IMR-90 (cell line): ENCODE results near the gene KCNMA1. TPM values are rescaled to one million over a fixed set of nuclear protein-coding genes. Genes with fewer than 3 reads are reported as not detected.

Source experiments
- ATAC-seq: fragments of 200-7000 bp; cut with Tn5 transposase; 2 replicates; pipeline ENCODE4 v1.9.1; 2020; ENCODE audit warnings: low read depth, mild to moderate bottlenecking, moderate library complexity
- BruUV-seq: library from RNA; stranded (reverse); fragments of 400-500 nt; replicated peaks from 2 replicates; lab custom pipeline; 2021; lab: Mats Ljungman, UMichigan
- CTCF ChIA-PET: fragments of 300-600 bp; formaldehyde crosslinking; extraction: SDS; loops from one replicate; lab custom pipeline; 2021; ENCODE audit warnings: antibody characterized with exemption; lab: Yijun Ruan, JAX
- POLR2A ChIA-PET: fragments of 300-600 bp; sonication (Branson Sonifier 250); formaldehyde crosslinking; loops from one replicate; lab custom pipeline; 2022; ENCODE audit warnings: antibody characterized with exemption; ENCODE audit not compliant: unreplicated experiment; lab: Charles Lee
- DNase-seq: peaks from one replicate; pipeline ENCODE4 v3.0.0; 2013
- H2AFZ ChIP-seq: replicated peaks from 2 replicates; pipeline ENCODE3; 2013; ENCODE audit warnings: low read length, mild to moderate bottlenecking; ENCODE audit not compliant: poor library complexity
- H2AK5ac ChIP-seq: 2 replicates; pipeline ENCODE4 v1.6.1; 2013; ENCODE audit warnings: low read depth, low read length, inconsistent platforms
- H2AK9ac ChIP-seq: replicated peaks from 2 replicates; pipeline ENCODE3; 2013; ENCODE audit warnings: mild to moderate bottlenecking, low read depth, low read length, moderate library complexity; ENCODE audit not compliant: poor library complexity
- H2BK120ac ChIP-seq: 2 replicates; pipeline ENCODE4 v1.6.1; 2013; ENCODE audit warnings: low read depth, low read length, inconsistent platforms
- H2BK15ac ChIP-seq: 3 replicates; pipeline ENCODE4 v1.6.1; 2013; ENCODE audit warnings: low read depth, low read length, inconsistent platforms
- H2BK20ac ChIP-seq: 2 replicates; pipeline ENCODE4 v1.6.1; 2013; ENCODE audit warnings: low read depth, mild to moderate bottlenecking, inconsistent platforms, low read length, moderate library complexity
- H2BK5ac ChIP-seq: 2 replicates; pipeline ENCODE4 v1.6.1; 2013; ENCODE audit warnings: mild to moderate bottlenecking, low read depth, low read length, inconsistent platforms; ENCODE audit not compliant: poor library complexity, severe bottlenecking
- H3K14ac ChIP-seq: replicated peaks from 2 replicates; pipeline ENCODE4 v1.6.1; 2013; ENCODE audit warnings: low read depth, low read length, inconsistent platforms
- H3K18ac ChIP-seq: 2 replicates; pipeline ENCODE4 v1.6.1; 2013; ENCODE audit warnings: low read depth, low read length, control low read depth
- H3K23ac ChIP-seq: 2 replicates; pipeline ENCODE4 v1.6.1; 2013; ENCODE audit warnings: low read depth, low read length, inconsistent platforms
- H3K27ac ChIP-seq: 2 replicates; pipeline ENCODE4 v1.5.1; 2013; ENCODE audit warnings: mild to moderate bottlenecking, control low read depth, low read length; ENCODE audit not compliant: insufficient read depth
- H3K27me3 ChIP-seq: 2 replicates; pipeline ENCODE4 v1.6.1; 2013; ENCODE audit warnings: low read length; ENCODE audit not compliant: control insufficient read depth, insufficient read depth
- H3K36me3 ChIP-seq: 2 replicates; pipeline ENCODE4 v1.6.1; 2013; ENCODE audit warnings: low read length, mixed read lengths; ENCODE audit not compliant: control insufficient read depth, insufficient read depth
- H3K4ac ChIP-seq: 2 replicates; pipeline ENCODE4 v1.6.1; 2013; ENCODE audit warnings: low read depth, low read length, inconsistent platforms
- H3K4me1 ChIP-seq: 2 replicates; pipeline ENCODE4 v1.6.1; 2013; ENCODE audit warnings: low read length, mixed read lengths; ENCODE audit not compliant: control insufficient read depth, insufficient read depth
- H3K4me2 ChIP-seq: 2 replicates; pipeline ENCODE4 v1.6.1; 2013; ENCODE audit warnings: low read depth, mild to moderate bottlenecking, control low read depth, low read length, moderate library complexity
- H3K4me3 ChIP-seq: 2 replicates; pipeline ENCODE4 v1.5.1; 2013; ENCODE audit warnings: low read depth, mild to moderate bottlenecking, control low read depth, low read length, moderate library complexity; ENCODE audit not compliant: insufficient read depth
- H3K56ac ChIP-seq: 2 replicates; pipeline ENCODE4 v1.6.1; 2013; ENCODE audit warnings: low read length, inconsistent platforms; ENCODE audit not compliant: insufficient read depth; ENCODE audit errors: extremely low read depth
- H3K79me1 ChIP-seq, 2 experiments: 2 replicates each; pipeline ENCODE4 v1.6.1; 2013; ENCODE audit warnings: low read length in 2 of 2, inconsistent platforms in 1 of 2, low read depth in 1 of 2
- H3K9ac ChIP-seq: 2 replicates; pipeline ENCODE4 v1.6.1; 2013; ENCODE audit warnings: low read depth, low read length, control low read depth
- H3K9me1 ChIP-seq: 2 replicates; pipeline ENCODE4 v1.6.1; 2013; ENCODE audit warnings: low read length, inconsistent platforms; ENCODE audit not compliant: insufficient read depth
- H3K9me3 ChIP-seq: 2 replicates; pipeline ENCODE4 v1.6.1; 2013; ENCODE audit warnings: low read length; ENCODE audit not compliant: control insufficient read depth, insufficient read depth
- H4K20me1 ChIP-seq: 2 replicates; pipeline ENCODE4 v1.6.1; 2013; ENCODE audit warnings: low read length, inconsistent platforms; ENCODE audit not compliant: insufficient read depth
- H4K5ac ChIP-seq: 2 replicates; pipeline ENCODE4 v1.6.1; 2013; ENCODE audit warnings: mild to moderate bottlenecking, low read depth, low read length, control low read depth
- H4K8ac ChIP-seq, 2 experiments: 2 replicates each; pipeline ENCODE4 v1.6.1; 2013; ENCODE audit warnings: low read depth in 2 of 2, low read length in 2 of 2, control low read depth in 1 of 2, inconsistent platforms in 1 of 2
- H4K91ac ChIP-seq: 2 replicates; pipeline ENCODE4 v1.6.1; 2013; ENCODE audit warnings: low read depth, low read length, inconsistent platforms; ENCODE audit not compliant: insufficient read depth
- BHLHE40 ChIP-seq: fragments of 150-350 bp; IDR thresholded peaks from 2 replicates; pipeline ENCODE4 v1.6.1; 2016; ENCODE audit warnings: mild to moderate bottlenecking, low read depth, low read length
- CEBPB ChIP-seq: IDR thresholded peaks from 2 replicates; pipeline ENCODE4 v1.6.1; 2012; ENCODE audit warnings: low read depth, low read length, improper control_type of control experiment
- CTCF ChIP-seq: conservative IDR thresholded peaks from 2 replicates; pipeline ENCODE4 v1.5.1; 2012; ENCODE audit warnings: mild to moderate bottlenecking, low read depth, low read length, improper control_type of control experiment
- FOS ChIP-seq: fragments of 150-350 bp; IDR thresholded peaks from 2 replicates; pipeline ENCODE4 v1.6.1; 2016; ENCODE audit warnings: low read depth, low read length
- MAZ ChIP-seq: IDR thresholded peaks from 2 replicates; pipeline ENCODE4 v1.6.1; 2012; ENCODE audit warnings: low read depth, mild to moderate bottlenecking, low read length, improper control_type of control experiment, moderate library complexity, borderline replicate concordance
- RCOR1 ChIP-seq: IDR thresholded peaks from 2 replicates; pipeline ENCODE4 v1.6.1; 2012; ENCODE audit warnings: mild to moderate bottlenecking, low read length, improper control_type of control experiment; ENCODE audit not compliant: insufficient replicate concordance
- SMC3 ChIP-seq: fragments of 150-350 bp; IDR thresholded peaks from 2 replicates; pipeline ENCODE4 v1.6.1; 2016; ENCODE audit warnings: low read depth, mild to moderate bottlenecking, antibody characterized with exemption, low read length, moderate library complexity
- USF2 ChIP-seq: fragments of 150-350 bp; IDR thresholded peaks from 2 replicates; pipeline ENCODE4 v1.6.1; 2017; ENCODE audit warnings: mild to moderate bottlenecking, antibody characterized with exemption, low read length, low read depth
- WGBS, 2 experiments: methylation state at CpG; one replicate each; pipeline versions ENCODE4 v1.1.5 to v1.1.7; 2013; ENCODE audit warnings: missing lambda C conversion rate in 2 of 2; ENCODE audit not compliant: insufficient read length in 1 of 2; ENCODE audit errors: extremely low coverage in 2 of 2; 5-methylcytosine and 5-hydroxymethylcytosine counted together
- dilution Hi-C: fragments of 300-500 bp; cut with HindIII; formaldehyde crosslinking; loops from one replicate; pipeline ENCODE4 v1.14.3; 2018; ENCODE audit warnings: low sequenced_read_pairs; ENCODE audit not compliant: unreplicated experiment
- in situ Hi-C: fragments of 300-500 bp; cut with MboI; formaldehyde crosslinking; loops from 3 replicates; pipeline ENCODE4 v1.14.3; 2019; ENCODE audit warnings: low sequenced_read_pairs, inconsistent platforms, mixed read lengths
- intact Hi-C: fragments of 100-400 bp; cut with micrococcal nuclease; formaldehyde crosslinking; loops from 2 replicates; pipeline ENCODE4 v1.10.0; 2022
- polyA plus RNA-seq, 3 experiments: library from polyadenylated mRNA; depleted of rRNA; stranded (reverse); fragments of >200 nt; gene quantifications; 2 replicates each; pipeline ENCODE4 v1.2.3, GENCODE V29; 2012; ENCODE audit warnings: low replicate concordance in 1 of 3
- total RNA-seq: library from RNA; depleted of rRNA; stranded (reverse); fragments of >200 nt; gene quantifications from 2 replicates; pipeline ENCODE4 v1.2.3, GENCODE V29; 2012

KCNMA1 gene
- total and polyA plus RNA-seq, 2 of the 4 experiments (the other 2 are of a cell fraction), result 25.6 to 29.6 TPM

- H3K27ac ChIP-seq, result no peak overlapping the region
- no peak overlapping the region for H3K4ac ChIP-seq
- H3K23ac ChIP-seq, result no peak overlapping the region
- H2AK5ac ChIP-seq, result no peak overlapping the region
- H3K4me3 ChIP-seq, result no peak overlapping the region
- peak; percentile 13 for DNase-seq
- peak overlapping the region; percentile 40 for H2AFZ ChIP-seq
- H3K36me3 ChIP-seq, result no peaks in the 10 kb centered on the region
- no peak overlapping the region for H3K4me2 ChIP-seq
- BruUV-seq, result no TSS peak
- no peaks in the 10 kb centered on the region for H3K79me1 ChIP-seq
- in situ Hi-C loops, result no loop called here
- no peaks in the 10 kb centered on the region for H4K20me1 ChIP-seq
- H2BK15ac ChIP-seq, result no peak overlapping the region
- no peaks in the 10 kb centered on the region for H3K27me3 ChIP-seq
- no peak overlapping the region for H2AK9ac ChIP-seq
- CTCF ChIA-PET, result no interaction called here
- POLR2A ChIA-PET, result no interaction called here
- H3K56ac ChIP-seq, result no peak overlapping the region
- dilution Hi-C loops, result no loop called here
- peaks cover 8% of the 10 kb centered on the region for H3K9me1 ChIP-seq
- no peak overlapping the region for H3K9ac ChIP-seq
- no peaks in the 10 kb centered on the region for H3K9me3 ChIP-seq
- H2BK20ac ChIP-seq, result peak overlapping the region; percentile 9; the same call in 1 of the 2 replicates
- 57% methylated on average over 2 of the region's 4 CpGs; no CpG with 5 or more reads in 1 of the 2 experiments for WGBS, 2 experiments
- H4K8ac ChIP-seq, result no peak overlapping the region
- H3K18ac ChIP-seq, result no peak overlapping the region
- H3K4me1 ChIP-seq, result 0 out of 2 replicates have a peak, but pooled peaks cover 2% of the 10 kb centered on the region
- H4K91ac ChIP-seq, result no peak overlapping the region
- 0 out of 2 replicates have a peak overlapping the region, but pooled peaks have one; percentile 31 for H3K14ac ChIP-seq
- no peak overlapping the region for H2BK5ac ChIP-seq
- TF ChIP-seq USF2, result no peak
- TF ChIP-seq MAZ, result no peak
- no peak for TF ChIP-seq RCOR1
- TF ChIP-seq CTCF, result no peak
- TF ChIP-seq CEBPB, result no peak
- no peak for TF ChIP-seq FOS
- TF ChIP-seq BHLHE40, result no peak
- no peak for TF ChIP-seq SMC3
- no peak overlapping the region for H2BK120ac ChIP-seq
- H4K5ac ChIP-seq, result no peak overlapping the region
- intact Hi-C loops, result no loop called here
- peak; percentile 72 for ATAC-seq
Measured at GRCh38 chr10:77463499-77463898, 174.1 kb downstream of the KCNMA1 start.
